H1 (cell line): ENCODE measurements around the gene CAMTA2. TPM values are rescaled to one million over a fixed set of nuclear protein-coding genes. Genes with fewer than 3 reads are reported as not detected.

ENCODE experiments used
- ASH2L ChIP-seq: fragments of 200-600, 300-600 bp; sonication (generic); IDR thresholded peaks from one replicate; pipeline ENCODE4 v1.7.1; 2017; ENCODE audit warnings: low read length
- BACH1 ChIP-seq: IDR thresholded peaks from 2 replicates; pipeline ENCODE4 v1.6.1; 2012; ENCODE audit warnings: low read length, improper control_type of control experiment
- BCL11A ChIP-seq, 2 experiments: IDR thresholded peaks; one replicate each; pipeline ENCODE4 v1.6.1; 2011; ENCODE audit warnings: low read depth in 2 of 2, low read length in 2 of 2, mild to moderate bottlenecking in 2 of 2
- BRCA1 ChIP-seq: IDR thresholded peaks from 2 replicates; pipeline ENCODE4 v1.6.1; 2012; ENCODE audit warnings: low read depth, low read length, improper control_type of control experiment
- CBX8 ChIP-seq: fragments of 300-800, 300-1000 bp; sonication (generic); IDR thresholded peaks from 2 replicates; pipeline ENCODE4 v1.7.1; 2016; ENCODE audit warnings: low read depth, low read length, borderline replicate concordance
- CHD1 ChIP-seq: IDR thresholded peaks from 2 replicates; pipeline ENCODE4 v1.6.1; 2012; ENCODE audit warnings: low read depth, low read length, improper control_type of control experiment
- CHD2 ChIP-seq: IDR thresholded peaks from 2 replicates; pipeline ENCODE4 v1.6.1; 2012; ENCODE audit warnings: low read length, improper control_type of control experiment
- CREB1 ChIP-seq: IDR thresholded peaks from 2 replicates; pipeline ENCODE4 v1.6.1; 2012; ENCODE audit warnings: inconsistent platforms
- EGR1 ChIP-seq: IDR thresholded peaks from 2 replicates; pipeline ENCODE4 v1.6.1; 2011; ENCODE audit warnings: low read depth, low read length, borderline replicate concordance
- EP300 ChIP-seq, 2 experiments: IDR thresholded peaks; 1 replicate in 1 of 2; 2 replicates in 1 of 2; pipeline ENCODE4 v1.6.1; 2011 to 2012; ENCODE audit warnings: low read depth in 2 of 2, low read length in 2 of 2, mild to moderate bottlenecking in 2 of 2, borderline replicate concordance in 1 of 2, inconsistent platforms in 1 of 2, moderate library complexity in 1 of 2
- GABPA ChIP-seq: IDR thresholded peaks from 2 replicates; pipeline ENCODE4 v1.6.1; 2011; ENCODE audit warnings: mild to moderate bottlenecking, low read length, moderate library complexity, borderline replicate concordance; ENCODE audit not compliant: insufficient read depth
- GTF2F1 ChIP-seq: IDR thresholded peaks from 2 replicates; pipeline ENCODE4 v1.6.1; 2012; ENCODE audit warnings: low read depth, low read length, improper control_type of control experiment, borderline replicate concordance
- KDM4A ChIP-seq: IDR thresholded peaks from one replicate; pipeline ENCODE4 v1.7.1; 2012; ENCODE audit warnings: low read depth, mild to moderate bottlenecking, moderate library complexity, low read length, inconsistent platforms; ENCODE audit not compliant: severe bottlenecking
- MAX ChIP-seq: IDR thresholded peaks from 2 replicates; pipeline ENCODE4 v1.6.1; 2012; ENCODE audit warnings: inconsistent platforms
- PHF8 ChIP-seq: fragments of 200-600 bp; sonication (generic); conservative IDR thresholded peaks from 2 replicates; pipeline ENCODE4 v1.7.1; 2012; ENCODE audit warnings: low read depth, mild to moderate bottlenecking, inconsistent platforms, low read length, moderate library complexity
- RAD21 ChIP-seq, 2 experiments: IDR thresholded peaks in 1 of 2; conservative IDR thresholded peaks in 1 of 2; 2 replicates each; pipeline ENCODE4 v1.6.1; 2011; ENCODE audit warnings: low read depth in 2 of 2, low read length in 2 of 2, improper control_type of control experiment in 1 of 2, inconsistent platforms in 1 of 2, mild to moderate bottlenecking in 1 of 2, moderate library complexity in 1 of 2
- RBBP5 ChIP-seq: IDR thresholded peaks from 2 replicates; pipeline ENCODE4 v1.7.1; 2012; ENCODE audit warnings: low read depth, mild to moderate bottlenecking, inconsistent platforms, low read length, moderate library complexity, borderline replicate concordance
- SIX5 ChIP-seq: IDR thresholded peaks from 2 replicates; pipeline ENCODE4 v1.6.1; 2011; ENCODE audit warnings: mild to moderate bottlenecking, low read depth, low read length
- SRF ChIP-seq: IDR thresholded peaks from 2 replicates; pipeline ENCODE4 v1.6.1; 2011; ENCODE audit warnings: mild to moderate bottlenecking, low read depth, low read length, moderate library complexity
- TAF7 ChIP-seq: optimal IDR thresholded peaks from 2 replicates; pipeline ENCODE3; 2011; ENCODE audit warnings: low read depth, mild to moderate bottlenecking, inconsistent platforms, low read length, moderate library complexity, borderline replicate concordance
- TCF12 ChIP-seq: IDR thresholded peaks from 2 replicates; pipeline ENCODE4 v1.6.1; 2011; ENCODE audit warnings: low read depth, mild to moderate bottlenecking, low read length
- polyA plus RNA-seq, 7 experiments: library from polyadenylated mRNA; depleted of rRNA in 3 of 7; stranded (reverse) in 5 of 7; unstranded in 2 of 7; fragments of >200 nt in 5 of 7; fragments of 200-250 nt in 2 of 7; gene quantifications; 1 replicate in 5 of 7; 2 replicates in 1 of 7; 4 replicates in 1 of 7; pipeline versions ENCODE4 v1.2.1 to v1.2.3, GENCODE V29; 2011 to 2013; ENCODE audit warnings: missing spikeins in 2 of 7, mixed read lengths in 2 of 7
- total RNA-seq: library from RNA; stranded (reverse); fragmentation: NEBNext Ultra II Directional; extraction: Animal tissue kit (Norgen Biotek cat#: 25700); gene quantifications from 2 replicates; pipeline ENCODE4 v1.2.1, GENCODE V29; 2021
- TF ChIP-seq, protein P1 (sequence below), 3 experiments: IDR thresholded peaks; 1 replicate in 2 of 3; 2 replicates in 1 of 3; pipeline versions ENCODE4 v1.5.1 to v1.6.1; 2011; ENCODE audit warnings: low read length in 3 of 3, mild to moderate bottlenecking in 3 of 3, inconsistent platforms in 2 of 3, low read depth in 1 of 3, moderate library complexity in 1 of 3; ENCODE audit not compliant: insufficient read depth in 1 of 3; ENCODE audit errors: control extremely low read depth in 1 of 3

CAMTA2 gene
- total and polyA plus RNA-seq, 2 of the 8 experiments (the other 6 are each of a cell fraction or from before 2014, with no cell fraction given) = 5.5 to 12.0 TPM

- no peak for TF ChIP-seq BRCA1
- TF ChIP-seq CBX8 = no peak
- no peak for TF ChIP-seq BCL11A (IDR thresholded peaks at IDR 0.05; ENCODE audit: low read depth in 2 of 2, low read length in 2 of 2)
- TF ChIP-seq, protein P1, sequence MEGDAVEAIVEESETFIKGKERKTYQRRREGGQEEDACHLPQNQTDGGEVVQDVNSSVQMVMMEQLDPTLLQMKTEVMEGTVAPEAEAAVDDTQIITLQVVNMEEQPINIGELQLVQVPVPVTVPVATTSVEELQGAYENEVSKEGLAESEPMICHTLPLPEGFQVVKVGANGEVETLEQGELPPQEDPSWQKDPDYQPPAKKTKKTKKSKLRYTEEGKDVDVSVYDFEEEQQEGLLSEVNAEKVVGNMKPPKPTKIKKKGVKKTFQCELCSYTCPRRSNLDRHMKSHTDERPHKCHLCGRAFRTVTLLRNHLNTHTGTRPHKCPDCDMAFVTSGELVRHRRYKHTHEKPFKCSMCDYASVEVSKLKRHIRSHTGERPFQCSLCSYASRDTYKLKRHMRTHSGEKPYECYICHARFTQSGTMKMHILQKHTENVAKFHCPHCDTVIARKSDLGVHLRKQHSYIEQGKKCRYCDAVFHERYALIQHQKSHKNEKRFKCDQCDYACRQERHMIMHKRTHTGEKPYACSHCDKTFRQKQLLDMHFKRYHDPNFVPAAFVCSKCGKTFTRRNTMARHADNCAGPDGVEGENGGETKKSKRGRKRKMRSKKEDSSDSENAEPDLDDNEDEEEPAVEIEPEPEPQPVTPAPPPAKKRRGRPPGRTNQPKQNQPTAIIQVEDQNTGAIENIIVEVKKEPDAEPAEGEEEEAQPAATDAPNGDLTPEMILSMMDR (IDR thresholded peaks at IDR 0.05; ENCODE audit: control extremely low read depth in 1 of 3, insufficient read depth in 1 of 3, low read depth in 1 of 3, low read length in 3 of 3) = peak; percentile 66 to 82 (median 72)
- TF ChIP-seq RAD21 (IDR thresholded peaks at IDR 0.05 in 1 of 2, conservative IDR thresholded peaks at IDR 0.05 in 1 of 2; ENCODE audit: low read depth in 2 of 2, low read length in 2 of 2) = peak; percentile 45 to 60
- no peak for TF ChIP-seq GTF2F1
- TF ChIP-seq TAF7 = no peak
- TF ChIP-seq MAX = peak; percentile 41; the same call in 1 of the 2 replicates
- TF ChIP-seq RBBP5 = peak; percentile 57; the same call in 1 of the 2 replicates
- no peak for TF ChIP-seq SIX5
- TF ChIP-seq EGR1 = no peak
- no peak for TF ChIP-seq PHF8
- no peak for TF ChIP-seq ASH2L
- TF ChIP-seq TCF12 = no peak
- no peak for TF ChIP-seq SRF
- TF ChIP-seq GABPA = no peak
- no peak for TF ChIP-seq KDM4A
- TF ChIP-seq CHD2 = no peak
- TF ChIP-seq EP300 (IDR thresholded peaks at IDR 0.05; ENCODE audit: borderline replicate concordance in 1 of 2, low read depth in 2 of 2, low read length in 2 of 2) = no peak
- TF ChIP-seq CHD1 = no peak
- peak; percentile 62; the same call in 1 of the 2 replicates for TF ChIP-seq BACH1
- no peak for TF ChIP-seq CREB1
Measured at GRCh38 chr17:5031365-5032082, 44.0 kb upstream of the CAMTA2 start (continued).
